ENCODE results near the gene DKK3.
A peak's percentile ranks its signal among the peaks of the same experiment; 100 is the strongest.

The DKK3 gene

DNA sequence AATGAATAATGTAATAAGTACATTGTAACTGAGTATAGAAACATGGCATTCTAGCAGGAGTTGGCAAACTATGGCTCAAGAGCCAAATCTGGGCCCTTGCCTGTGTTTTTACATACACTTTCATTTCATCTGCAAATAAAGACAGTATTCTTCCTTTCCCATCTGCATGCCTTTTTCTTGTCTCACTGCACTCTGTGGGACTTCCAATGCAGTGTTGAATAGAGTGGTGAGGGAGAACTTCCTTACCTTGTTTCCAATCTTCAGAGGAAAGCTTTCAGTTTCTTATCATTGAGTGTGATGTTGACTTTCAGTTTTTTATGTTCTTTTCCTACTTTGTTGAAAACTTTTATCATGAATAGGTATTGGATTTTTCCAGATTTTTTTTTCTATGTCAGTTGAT is 84.6 kb downstream of the DKK3 start:
- Mint-ChIP-seq H3K27me3 (ENCODE audit: low read depth) (no peaks in the 10 kb centered on the region), H3K27ac (no peak overlapping the region), H3K4me1 (no peaks in the 10 kb centered on the region), H3K4me3 (no peak overlapping the region), H3K9me3 (peaks cover 18% of the 10 kb centered on the region), H3K36me3 (ENCODE audit: low read depth) (peaks cover 69% of the 10 kb centered on the region)
- TF ChIP-seq, protein P1, sequence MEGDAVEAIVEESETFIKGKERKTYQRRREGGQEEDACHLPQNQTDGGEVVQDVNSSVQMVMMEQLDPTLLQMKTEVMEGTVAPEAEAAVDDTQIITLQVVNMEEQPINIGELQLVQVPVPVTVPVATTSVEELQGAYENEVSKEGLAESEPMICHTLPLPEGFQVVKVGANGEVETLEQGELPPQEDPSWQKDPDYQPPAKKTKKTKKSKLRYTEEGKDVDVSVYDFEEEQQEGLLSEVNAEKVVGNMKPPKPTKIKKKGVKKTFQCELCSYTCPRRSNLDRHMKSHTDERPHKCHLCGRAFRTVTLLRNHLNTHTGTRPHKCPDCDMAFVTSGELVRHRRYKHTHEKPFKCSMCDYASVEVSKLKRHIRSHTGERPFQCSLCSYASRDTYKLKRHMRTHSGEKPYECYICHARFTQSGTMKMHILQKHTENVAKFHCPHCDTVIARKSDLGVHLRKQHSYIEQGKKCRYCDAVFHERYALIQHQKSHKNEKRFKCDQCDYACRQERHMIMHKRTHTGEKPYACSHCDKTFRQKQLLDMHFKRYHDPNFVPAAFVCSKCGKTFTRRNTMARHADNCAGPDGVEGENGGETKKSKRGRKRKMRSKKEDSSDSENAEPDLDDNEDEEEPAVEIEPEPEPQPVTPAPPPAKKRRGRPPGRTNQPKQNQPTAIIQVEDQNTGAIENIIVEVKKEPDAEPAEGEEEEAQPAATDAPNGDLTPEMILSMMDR (IDR thresholded peaks at IDR 0.05; ENCODE audit: unreplicated experiment in 3 of 3): no peak

DNA sequence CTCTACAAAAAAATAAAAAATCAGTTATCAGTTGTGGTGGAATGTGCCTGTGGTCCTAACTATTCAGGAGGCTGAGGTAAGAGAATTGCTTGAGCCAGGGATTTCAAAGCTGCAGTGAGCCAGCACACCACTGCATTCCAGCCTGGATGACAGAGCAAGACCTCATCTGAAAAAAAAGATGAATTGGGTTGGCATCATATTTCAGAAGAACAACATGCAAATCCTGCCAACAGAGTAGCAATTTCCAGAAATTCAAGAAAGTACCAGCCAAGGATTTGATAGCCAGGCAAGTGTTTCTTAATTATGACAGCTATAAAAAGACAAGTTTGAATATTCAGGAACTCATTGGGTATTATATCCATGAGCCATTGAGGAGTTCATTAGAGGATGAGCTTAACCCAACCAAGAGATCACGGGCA is 91.4 kb downstream of the DKK3 start:
- Mint-ChIP-seq H3K4me3 (no peak overlapping the region), H3K4me1 (peaks cover 7% of the 10 kb centered on the region), H3K36me3 (ENCODE audit: low read depth) (peaks cover 31% of the 10 kb centered on the region), H3K9me3 (no peaks in the 10 kb centered on the region), H3K27ac (peak overlapping the region in 1 of 3 experiments; percentile 6), H3K27me3 (ENCODE audit: low read depth) (no peaks in the 10 kb centered on the region)
- TF ChIP-seq, protein P1 (IDR thresholded peaks at IDR 0.05; ENCODE audit: unreplicated experiment in 3 of 3): no peak

DNA sequence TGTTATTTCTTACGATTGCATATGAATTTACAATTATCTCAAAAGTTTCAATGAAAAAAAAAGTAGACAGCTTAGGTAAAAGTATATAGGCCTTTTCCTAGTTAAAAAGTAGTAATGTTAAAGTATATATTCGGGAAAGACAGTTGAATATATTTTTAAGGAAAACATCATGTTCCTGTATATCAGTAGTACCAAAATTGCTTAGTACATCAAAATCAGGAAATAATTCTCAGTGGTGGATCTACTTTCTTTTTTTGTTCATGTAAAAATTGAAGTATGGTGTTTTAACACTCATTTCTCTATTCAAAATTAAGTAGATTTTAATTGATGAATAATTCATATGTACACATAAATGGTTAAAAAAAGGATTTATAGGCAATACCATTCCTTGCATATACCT is 92.8 kb downstream of the DKK3 start:
- no peak overlapping the region for H3K4me3 Mint-ChIP-seq
- no peak overlapping the region for H3K27ac Mint-ChIP-seq
- H3K9me3 Mint-ChIP-seq: no peaks in the 10 kb centered on the region
- no peaks in the 10 kb centered on the region for H3K27me3 Mint-ChIP-seq (ENCODE audit: low read depth)
- H3K36me3 Mint-ChIP-seq (ENCODE audit: low read depth): peaks cover 40% of the 10 kb centered on the region
- TF ChIP-seq, protein P1 (IDR thresholded peaks at IDR 0.05; ENCODE audit: unreplicated experiment in 3 of 3): no peak
- peaks cover 7% of the 10 kb centered on the region for H3K4me1 Mint-ChIP-seq

DNA sequence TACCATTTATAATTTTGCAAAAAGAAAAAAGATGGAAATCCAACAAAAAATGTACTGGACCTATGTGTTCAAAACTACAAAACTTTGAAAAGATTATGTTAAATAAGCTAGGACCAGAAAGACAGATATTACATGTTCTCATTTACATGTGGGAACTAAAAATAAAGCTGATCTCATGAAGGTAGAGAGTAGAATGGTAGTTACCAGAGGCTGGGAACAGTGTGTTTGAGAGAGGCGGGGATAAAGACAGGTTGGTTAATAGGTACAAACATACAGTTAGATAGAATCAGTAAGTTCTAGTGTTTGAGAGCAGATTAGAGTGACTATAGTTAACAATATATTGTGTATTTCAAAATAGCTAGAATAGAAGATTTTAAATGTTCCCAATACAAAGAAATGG is 95.0 kb downstream of the DKK3 start:
- Mint-ChIP-seq H3K4me3 (no peak overlapping the region), H3K27ac (no peak overlapping the region)
- TF ChIP-seq, protein P1 (IDR thresholded peaks at IDR 0.05; ENCODE audit: unreplicated experiment in 3 of 3): no peak

More for the DNA sequence above, 95.0 kb downstream of the DKK3 start:
- peaks cover 50% of the 10 kb centered on the region for H3K36me3 Mint-ChIP-seq (ENCODE audit: low read depth)
- H3K9me3 Mint-ChIP-seq: no peaks in the 10 kb centered on the region
- H3K4me1 Mint-ChIP-seq: peaks cover 7% of the 10 kb centered on the region
- H3K27me3 Mint-ChIP-seq (ENCODE audit: low read depth): no peaks in the 10 kb centered on the region

Measured in nephron (organoid).